NT2/D1 (cell line): ENCODE results near the gene ATIC.

ENCODE experiments used
- SUZ12 ChIP-seq: IDR thresholded peaks from 2 replicates; pipeline ENCODE4 v1.6.1; 2011; ENCODE audit not compliant: insufficient read length, insufficient read depth; ENCODE audit errors: extremely low read depth
- YY1 ChIP-seq: IDR thresholded peaks from 2 replicates; pipeline ENCODE4 v1.6.1; 2011; ENCODE audit not compliant: insufficient read length, insufficient read depth
- ZNF274 ChIP-seq: IDR thresholded peaks from 2 replicates; pipeline ENCODE4 v1.6.1; 2011; ENCODE audit warnings: mild to moderate bottlenecking, low read depth, low read length

DNA sequence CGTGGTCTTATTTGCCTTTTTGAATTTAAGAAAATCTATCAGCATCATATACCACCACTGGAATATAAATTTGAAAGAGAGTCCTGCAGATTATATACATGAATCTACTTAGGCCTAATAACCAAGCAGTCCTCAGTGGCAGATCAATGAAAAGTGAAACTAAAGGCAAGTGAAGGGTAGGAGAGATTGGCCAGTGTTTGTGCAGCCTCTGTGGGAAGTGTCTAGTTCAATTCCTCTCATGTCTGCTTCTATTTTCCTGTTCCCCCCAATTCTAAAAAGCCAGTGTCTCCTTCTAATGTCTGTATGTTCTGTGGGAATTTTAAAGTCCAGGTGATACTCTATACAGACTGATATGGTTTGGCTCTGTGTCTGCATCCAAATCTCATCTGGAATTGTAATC lies 62.1 kb downstream of the ATIC start:
- no peak for TF ChIP-seq ZNF274
- no peak for TF ChIP-seq YY1
- no peak for TF ChIP-seq SUZ12
